H1 (cell line): ENCODE data around the gene KIAA0040. TPM values are rescaled to one million over a fixed set of nuclear protein-coding genes. Genes with fewer than 3 reads are reported as not detected.

Experiments
- polyA plus RNA-seq, 7 experiments: library from polyadenylated mRNA; depleted of rRNA in 3 of 7; stranded (reverse) in 5 of 7; unstranded in 2 of 7; fragments of >200 nt in 5 of 7; fragments of 200-250 nt in 2 of 7; gene quantifications; 1 replicate in 5 of 7; 2 replicates in 1 of 7; 4 replicates in 1 of 7; pipeline versions ENCODE4 v1.2.1 to v1.2.3, GENCODE V29; 2011 to 2013; ENCODE audit warnings: missing spikeins in 2 of 7, mixed read lengths in 2 of 7
- total RNA-seq: library from RNA; stranded (reverse); fragmentation: NEBNext Ultra II Directional; extraction: Animal tissue kit (Norgen Biotek cat#: 25700); gene quantifications from 2 replicates; pipeline ENCODE4 v1.2.1, GENCODE V29; 2021
- TF ChIP-seq, protein P1 (sequence below): IDR thresholded peaks from 2 replicates; pipeline ENCODE4 v1.6.1; 2011; ENCODE audit warnings: low read depth, mild to moderate bottlenecking, low read length; ENCODE audit not compliant: insufficient read depth

The KIAA0040 gene
- total and polyA plus RNA-seq, 2 of the 8 experiments (the other 6 are each of a cell fraction or from before 2014, with no cell fraction given) = 11.0 to 14.1 TPM

GRCh38 chr1:175174309-175175102 lies 18.1 kb downstream of the KIAA0040 start (continued):
- TF ChIP-seq, protein P1, sequence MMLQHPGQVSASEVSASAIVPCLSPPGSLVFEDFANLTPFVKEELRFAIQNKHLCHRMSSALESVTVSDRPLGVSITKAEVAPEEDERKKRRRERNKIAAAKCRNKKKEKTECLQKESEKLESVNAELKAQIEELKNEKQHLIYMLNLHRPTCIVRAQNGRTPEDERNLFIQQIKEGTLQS = no peak
